OCI-LY1 (cell line): Measurements from ENCODE around the gene CASZ1.

Source experiments
- H2AFZ ChIP-seq: fragments of 200-600 bp; sonication (generic), shearing (Covaris generic); 2 replicates; pipeline ENCODE4 v1.6.0; 2014; ENCODE audit warnings: antibody characterized with exemption, mild to moderate bottlenecking, low read length
- H3F3A ChIP-seq: fragments of 200-600 bp; sonication (generic), shearing (Covaris generic); 2 replicates; pipeline ENCODE4 v1.6.0; 2014; ENCODE audit warnings: mild to moderate bottlenecking, antibody characterized with exemption, low read length, moderate library complexity; ENCODE audit not compliant: insufficient read depth
- H3K27ac ChIP-seq: fragments of 200-600 bp; sonication (generic); 2 replicates; pipeline ENCODE4 v1.5.1; 2014; ENCODE audit warnings: low read length, mixed run types, mild to moderate bottlenecking, low read depth; ENCODE audit not compliant: poor library complexity, severe bottlenecking
- H3K27me3 ChIP-seq: fragments of 200-600 bp; sonication (generic); 2 replicates; pipeline ENCODE4 v1.6.0; 2014; ENCODE audit warnings: antibody characterized with exemption, mild to moderate bottlenecking, low read length, moderate library complexity; ENCODE audit not compliant: insufficient read depth
- H3K36me3 ChIP-seq: fragments of 200-600 bp; sonication (generic); 2 replicates; pipeline ENCODE4 v1.6.1; 2014; ENCODE audit warnings: mild to moderate bottlenecking, antibody characterized with exemption, low read length, moderate library complexity, mixed read lengths; ENCODE audit not compliant: insufficient read depth
- H3K4me1 ChIP-seq: fragments of 200-600 bp; sonication (generic); 2 replicates; pipeline ENCODE4 v1.5.1; 2014; ENCODE audit warnings: mild to moderate bottlenecking, low read length, moderate library complexity; ENCODE audit not compliant: insufficient read depth, severe bottlenecking
- H3K4me2 ChIP-seq: fragments of 200-600 bp; sonication (generic), shearing (Covaris generic); 2 replicates; pipeline ENCODE4 v1.6.1; 2014; ENCODE audit warnings: low read length
- H3K4me3 ChIP-seq: fragments of 200-600 bp; sonication (generic); 2 replicates; pipeline ENCODE4 v1.5.1; 2014; ENCODE audit warnings: low read length, low read depth, mild to moderate bottlenecking, mixed read lengths; ENCODE audit not compliant: poor library complexity, severe bottlenecking
- H3K79me2 ChIP-seq: fragments of 200-600 bp; shearing (Covaris generic); 2 replicates; pipeline ENCODE4 v1.6.1; 2016; ENCODE audit warnings: mixed run types, low read length, mixed read lengths; ENCODE audit not compliant: insufficient read depth
- H3K9ac ChIP-seq: fragments of 200-600 bp; sonication (generic), shearing (Covaris generic); 2 replicates; pipeline ENCODE4 v1.6.1; 2014; ENCODE audit warnings: mild to moderate bottlenecking, low read length, mixed read lengths
- H3K9me2 ChIP-seq: fragments of 200-600 bp; sonication (generic), shearing (Covaris generic); 2 replicates; pipeline ENCODE4 v1.6.1; 2014; ENCODE audit warnings: low read depth, mild to moderate bottlenecking, low read length, mixed read lengths
- H3K9me3 ChIP-seq: fragments of 200-600 bp; shearing (Covaris generic); 2 replicates; pipeline ENCODE4 v1.6.1; 2014; ENCODE audit warnings: low read length, mixed read lengths
- H4K20me1 ChIP-seq: fragments of 200-600 bp; sonication (generic), shearing (Covaris generic); 2 replicates; pipeline ENCODE4 v1.6.0; 2016; ENCODE audit warnings: mild to moderate bottlenecking, low read length; ENCODE audit not compliant: insufficient read depth
- CTCF ChIP-seq: fragments of 200-600 bp; sonication (generic), shearing (Covaris generic); IDR thresholded peaks from 2 replicates; pipeline ENCODE4 v1.5.1; 2017; ENCODE audit warnings: mild to moderate bottlenecking, antibody characterized with exemption, low read length, moderate library complexity, mixed read lengths
- EZH2 ChIP-seq: fragments of 200-600 bp; sonication (generic), shearing (Covaris generic); IDR thresholded peaks from 2 replicates; pipeline ENCODE4 v1.8.0; 2017; ENCODE audit warnings: borderline replicate concordance, mixed run types, mild to moderate bottlenecking, antibody characterized with exemption, low read length, moderate library complexity, mixed read lengths

Gene CASZ1

GRCh38 chr1:10626131-10626731, 170.2 kb downstream of the CASZ1 start:
- H2AFZ ChIP-seq: no peak overlapping the region
- no peaks in the 10 kb centered on the region for H3K9me3 ChIP-seq
- no peaks in the 10 kb centered on the region for H3K9me2 ChIP-seq
- H3K27ac ChIP-seq: no peak overlapping the region
- no peak overlapping the region for H3K9ac ChIP-seq
- H3K27me3 ChIP-seq: no peaks in the 10 kb centered on the region
- H3K4me2 ChIP-seq: no peak overlapping the region
- no peaks in the 10 kb centered on the region for H3F3A ChIP-seq
- H3K4me3 ChIP-seq: no peak overlapping the region
- H3K36me3 ChIP-seq: no peaks in the 10 kb centered on the region
- no peaks in the 10 kb centered on the region for H3K4me1 ChIP-seq
- no peaks in the 10 kb centered on the region for H4K20me1 ChIP-seq
- no peak for TF ChIP-seq EZH2
- TF ChIP-seq CTCF: no peak
- no peaks in the 10 kb centered on the region for H3K79me2 ChIP-seq

- no peaks in the 10 kb centered on the region for H3K79me2 ChIP-seq
- no peaks in the 10 kb centered on the region for H3K27me3 ChIP-seq
- no peaks in the 10 kb centered on the region for H3K36me3 ChIP-seq
- H3K27ac ChIP-seq: no peak overlapping the region
- no peaks in the 10 kb centered on the region for H4K20me1 ChIP-seq
- no peak overlapping the region for H3K9ac ChIP-seq
- H3K9me3 ChIP-seq: no peaks in the 10 kb centered on the region
- H3K9me2 ChIP-seq: no peaks in the 10 kb centered on the region
- no peaks in the 10 kb centered on the region for H3K4me1 ChIP-seq
- no peak overlapping the region for H2AFZ ChIP-seq
- TF ChIP-seq EZH2 (no peak), CTCF (no peak)
- no peaks in the 10 kb centered on the region for H3F3A ChIP-seq
- H3K4me3 ChIP-seq: no peak overlapping the region
- no peak overlapping the region for H3K4me2 ChIP-seq
These were observed 170.9 kb downstream of the CASZ1 start for GRCh38 chr1:10625554-10625953.

- Histone ChIP-seq H3K9ac (no peak overlapping the region), H3K27ac (no peak overlapping the region), H3K79me2 (no peaks in the 10 kb centered on the region), H3K4me1 (no peaks in the 10 kb centered on the region), H2AFZ (no peak overlapping the region), H3K27me3 (no peaks in the 10 kb centered on the region), H3K9me2 (no peaks in the 10 kb centered on the region), H3F3A (no peaks in the 10 kb centered on the region), H4K20me1 (no peaks in the 10 kb centered on the region), H3K4me2 (no peak overlapping the region), H3K4me3 (no peak overlapping the region), H3K36me3 (no peaks in the 10 kb centered on the region), H3K9me3 (no peaks in the 10 kb centered on the region)
- TF ChIP-seq EZH2 (no peak), CTCF (no peak)
These were observed 171.4 kb downstream of the CASZ1 start for GRCh38 chr1:10625076-10625475.
